Panc1 (cell line): ENCODE results near the gene CELSR2. TPM values are rescaled to one million over a fixed set of nuclear protein-coding genes. Genes with fewer than 3 reads are reported as not detected.

ENCODE experiments used
- ATAC-seq: fragments of 200-7000 bp; cut with Tn5 transposase; 2 replicates; pipeline ENCODE4 v1.9.1; 2020; ENCODE audit warnings: mild to moderate bottlenecking, moderate library complexity
- BruUV-seq: library from RNA; stranded (reverse); fragments of 400-500 nt; replicated peaks from 2 replicates; lab custom pipeline; 2021; lab: Mats Ljungman, UMichigan
- CTCF ChIA-PET: fragments of 300-600 bp; sonication (Branson Sonifier 250); formaldehyde crosslinking; loops from one replicate; lab custom pipeline; 2022; ENCODE audit warnings: antibody characterized with exemption; lab: Charles Lee
- POLR2A ChIA-PET: fragments of 300-600 bp; sonication (Branson Sonifier 250); formaldehyde crosslinking; loops from one replicate; lab custom pipeline; 2022; ENCODE audit warnings: antibody characterized with exemption; lab: Charles Lee
- DNase-seq: peaks from one replicate; pipeline ENCODE4 v3.0.0-alpha.2; 2010; ENCODE audit warnings: low read depth, low spot score
- H3K27ac ChIP-seq: 2 replicates; pipeline ENCODE4 v1.5.1; 2011; ENCODE audit warnings: mild to moderate bottlenecking, low read length, inconsistent platforms
- H3K27me3 ChIP-seq: fragments of 200-500 bp; sonication (Bioruptor generic); 2 replicates; pipeline ENCODE4 v1.6.0; 2014; ENCODE audit warnings: low read length, inconsistent platforms; ENCODE audit not compliant: control insufficient read depth, insufficient read depth
- H3K36me3 ChIP-seq: fragments of 200-500 bp; sonication (Bioruptor generic); 2 replicates; pipeline ENCODE4 v1.5.1; 2014; ENCODE audit warnings: inconsistent platforms, mild to moderate bottlenecking, low read length, moderate library complexity; ENCODE audit not compliant: control insufficient read depth, insufficient read depth
- H3K4me1 ChIP-seq: 2 replicates; pipeline ENCODE4 v1.5.1; 2011; ENCODE audit warnings: inconsistent platforms, mild to moderate bottlenecking, low read length, moderate library complexity; ENCODE audit not compliant: control insufficient read depth, insufficient read depth
- H3K4me3 ChIP-seq, 2 experiments: 2 replicates each; pipeline ENCODE4 v1.5.1; 2011 to 2012; ENCODE audit warnings: low read depth in 2 of 2, low read length in 2 of 2, mild to moderate bottlenecking in 2 of 2, inconsistent platforms in 1 of 2, moderate library complexity in 1 of 2
- H3K9me3 ChIP-seq: fragments of 200-500 bp; sonication (Bioruptor generic); 2 replicates; pipeline ENCODE4 v1.5.1; 2014; ENCODE audit warnings: low read depth, mild to moderate bottlenecking, inconsistent platforms, low read length, moderate library complexity; ENCODE audit not compliant: control insufficient read depth, insufficient read depth
- CTCF ChIP-seq: fragments of 450-650 bp; IDR thresholded peaks from 2 replicates; pipeline ENCODE4 v1.5.1; 2017; ENCODE audit warnings: mild to moderate bottlenecking
- POLR2AphosphoS5 ChIP-seq: IDR thresholded peaks from 2 replicates; pipeline ENCODE4 v1.6.1; 2012; ENCODE audit warnings: mild to moderate bottlenecking, low read depth, low read length, moderate library complexity
- REST ChIP-seq, 2 experiments: IDR thresholded peaks; 2 replicates each; pipeline ENCODE4 v1.6.1; 2011 to 2012; ENCODE audit warnings: low read depth in 2 of 2, control low read depth in 1 of 2, low read length in 1 of 2, mild to moderate bottlenecking in 1 of 2, moderate library complexity in 1 of 2; ENCODE audit not compliant: insufficient read depth in 1 of 2
- SIN3A ChIP-seq: IDR thresholded peaks from 2 replicates; pipeline ENCODE4 v1.6.1; 2012; ENCODE audit warnings: low read depth, mild to moderate bottlenecking, low read length, moderate library complexity, borderline replicate concordance; ENCODE audit not compliant: insufficient read depth
- TCF7L2 ChIP-seq: IDR thresholded peaks from 2 replicates; pipeline ENCODE4 v1.6.1; 2011; ENCODE audit warnings: mild to moderate bottlenecking, low read depth, low read length, inconsistent platforms
- in situ Hi-C: cut with HindIII; loops from 2 replicates; pipeline ENCODE4 v1.10.0; 2016; ENCODE audit warnings: low sequenced_read_pairs, low pct_unique_long_range_greater_than_20kb
- intact Hi-C: fragments of 100-400 bp; cut with micrococcal nuclease; formaldehyde crosslinking; loops from one replicate; pipeline ENCODE4 v1.10.0; 2022; ENCODE audit not compliant: unreplicated experiment
- total RNA-seq: library from RNA; stranded (reverse); gene quantifications from one replicate; pipeline ENCODE4 v1.2.1, GENCODE V29; 2021; ENCODE audit not compliant: unreplicated experiment

Gene CELSR2
- total RNA-seq, 1 experiment from 2014 or later = 4.1 TPM

- CTCF ChIA-PET = no interaction called here
- BruUV-seq = no TSS peak
- Histone ChIP-seq H3K9me3 (no peaks in the 10 kb centered on the region), H3K27ac (no peak overlapping the region), H3K36me3 (no peaks in the 10 kb centered on the region), H3K27me3 (no peaks in the 10 kb centered on the region), H3K4me3 (no peak overlapping the region), H3K4me1 (no peaks in the 10 kb centered on the region)
- no peak for TF ChIP-seq POLR2AphosphoS5
- TF ChIP-seq CTCF = no peak
- TF ChIP-seq SIN3A = no peak
- in situ Hi-C loops (no loop called here), intact Hi-C loops (no loop called here)
- DNase-seq (no peak), ATAC-seq (no peak)
- POLR2A ChIA-PET = no interaction called here
Measured at GRCh38 chr1:109300650-109301151, 51.4 kb downstream of the CELSR2 start.

- Histone ChIP-seq H3K4me3 (no peak overlapping the region), H3K27me3 (no peaks in the 10 kb centered on the region), H3K36me3 (no peaks in the 10 kb centered on the region), H3K4me1 (no peaks in the 10 kb centered on the region), H3K9me3 (no peaks in the 10 kb centered on the region), H3K27ac (no peak overlapping the region)
- no TSS peak for BruUV-seq
- ATAC-seq (no peak), DNase-seq (no peak)
- TF ChIP-seq CTCF (no peak), REST (IDR thresholded peaks at IDR 0.05; ENCODE audit: insufficient read depth in 1 of 2, low read depth in 2 of 2, low read length in 1 of 2) (no peak), TCF7L2 (no peak), POLR2AphosphoS5 (no peak), SIN3A (no peak)
- POLR2A ChIA-PET = no interaction called here
- intact Hi-C loops = no loop called here
- CTCF ChIA-PET = no interaction called here
- in situ Hi-C loops = no loop called here
Measured at GRCh38 chr1:109301874-109302273, 52.5 kb downstream of the CELSR2 start.
